IPS-20b (cell line): ENCODE data around the gene MBTPS1.

Experiments
- H3K27ac ChIP-seq: one replicate; pipeline ENCODE4 v1.5.1; 2013; ENCODE audit warnings: low read length
- H3K27me3 ChIP-seq: 2 replicates; pipeline ENCODE4 v1.6.1; 2013; ENCODE audit warnings: mild to moderate bottlenecking, low read length, inconsistent platforms; ENCODE audit not compliant: insufficient read depth
- H3K36me3 ChIP-seq: 2 replicates; pipeline ENCODE4 v1.6.1; 2013; ENCODE audit warnings: low read depth, mild to moderate bottlenecking, inconsistent platforms, low read length, moderate library complexity; ENCODE audit not compliant: insufficient read depth
- H3K4me1 ChIP-seq: 2 replicates; pipeline ENCODE4 v1.6.1; 2013; ENCODE audit warnings: mild to moderate bottlenecking, control low read depth, inconsistent platforms, low read length, moderate library complexity; ENCODE audit not compliant: insufficient read depth
- H3K4me3 ChIP-seq: 2 replicates; pipeline ENCODE4 v1.5.1; 2013; ENCODE audit warnings: mild to moderate bottlenecking, low read length, inconsistent platforms
- H3K9ac ChIP-seq: 2 replicates; pipeline ENCODE4 v1.6.1; 2013; ENCODE audit warnings: low read depth, mild to moderate bottlenecking, inconsistent platforms, low read length, moderate library complexity
- H3K9me3 ChIP-seq: 2 replicates; pipeline ENCODE4 v1.6.1; 2013; ENCODE audit warnings: mild to moderate bottlenecking, low read depth, low read length, inconsistent platforms; ENCODE audit not compliant: insufficient read depth

The MBTPS1 gene

DNA sequence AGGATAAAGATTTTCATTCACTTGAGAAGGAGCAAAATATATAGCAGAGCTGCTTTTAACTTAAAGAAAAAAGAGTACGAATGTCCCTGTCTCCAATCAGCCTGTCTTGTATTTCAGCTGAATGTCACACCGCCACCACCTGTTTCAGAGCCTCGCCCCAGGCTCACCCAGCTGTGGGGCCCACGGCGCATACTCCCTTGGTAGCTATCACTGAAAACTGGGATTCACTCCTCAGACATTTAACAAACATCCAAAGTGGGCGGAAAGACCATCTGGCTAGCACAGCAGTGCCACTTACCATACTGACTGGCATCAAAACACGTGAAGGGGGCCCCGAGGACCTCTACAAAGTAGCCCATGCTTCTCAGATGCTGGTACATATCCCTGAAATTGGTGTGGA is 48.7 kb downstream of the MBTPS1 start:
- H3K9ac ChIP-seq, result no peak overlapping the region
- H3K4me3 ChIP-seq, result no peak overlapping the region
- H3K27ac ChIP-seq, result no peak overlapping the region
- H3K9me3 ChIP-seq, result no peaks in the 10 kb centered on the region
- H3K36me3 ChIP-seq, result peaks cover 91% of the 10 kb centered on the region
- H3K27me3 ChIP-seq, result no peaks in the 10 kb centered on the region
- H3K4me1 ChIP-seq, result no peaks in the 10 kb centered on the region

DNA sequence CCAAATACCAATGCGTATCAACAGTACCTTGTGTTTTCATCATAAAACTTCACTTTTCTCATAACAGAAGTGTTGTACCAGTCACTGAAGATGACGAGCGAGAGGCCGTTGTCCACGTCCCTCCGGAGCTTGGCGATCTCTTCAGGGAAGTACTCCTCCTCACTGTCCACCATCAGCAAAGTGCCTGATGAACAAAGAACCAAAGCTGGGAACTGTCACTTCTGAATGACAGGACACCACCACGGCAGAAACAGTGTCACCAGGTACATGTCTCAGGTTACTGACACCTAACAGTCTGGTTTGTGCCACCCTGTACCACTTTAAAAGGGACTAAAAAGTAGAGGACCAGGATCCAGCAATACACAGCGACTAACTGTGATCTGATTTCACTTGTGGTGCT is 49.1 kb downstream of the MBTPS1 start:
- H3K36me3 ChIP-seq, result peaks cover 89% of the 10 kb centered on the region

DNA sequence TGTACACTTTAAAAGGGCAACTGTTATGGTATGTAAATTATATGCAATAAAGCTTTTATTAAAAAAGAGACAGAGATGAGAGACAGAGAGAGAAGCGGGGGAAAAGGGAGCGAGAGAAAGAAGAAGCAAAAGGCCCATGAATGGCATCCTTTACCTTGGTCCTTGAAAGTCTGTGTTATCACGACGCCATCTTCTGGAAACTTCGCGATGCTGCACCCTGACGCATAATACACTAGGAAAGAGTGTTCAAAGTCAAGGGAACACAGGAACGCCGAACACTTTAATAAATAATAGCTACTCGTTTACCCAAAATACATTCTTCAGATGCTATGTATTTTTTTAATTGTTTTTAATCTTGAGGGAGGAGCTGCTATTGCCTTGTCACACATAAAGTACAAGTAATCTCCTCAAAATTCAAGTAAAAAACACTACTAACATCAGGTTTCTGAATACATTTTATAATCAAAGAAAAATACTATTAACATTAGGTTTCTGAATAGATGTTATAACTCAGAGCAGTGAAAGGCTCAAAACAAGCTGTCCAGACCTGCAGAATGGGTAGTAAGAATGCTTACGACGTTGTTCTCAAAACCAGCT is 51.1 kb downstream of the MBTPS1 start:
- H3K27me3 ChIP-seq, result no peaks in the 10 kb centered on the region
- H3K36me3 ChIP-seq, result peaks cover 90% of the 10 kb centered on the region
- H3K27ac ChIP-seq, result no peak overlapping the region
- no peaks in the 10 kb centered on the region for H3K9me3 ChIP-seq
- H3K9ac ChIP-seq, result no peak overlapping the region
- H3K4me3 ChIP-seq, result no peak overlapping the region
- H3K4me1 ChIP-seq, result no peaks in the 10 kb centered on the region

More for the DNA sequence above, 49.1 kb downstream of the MBTPS1 start:
- Histone ChIP-seq H3K27ac (no peak overlapping the region), H3K27me3 (no peaks in the 10 kb centered on the region), H3K9me3 (no peaks in the 10 kb centered on the region), H3K4me3 (no peak overlapping the region), H3K9ac (no peak overlapping the region), H3K4me1 (no peaks in the 10 kb centered on the region)

DNA sequence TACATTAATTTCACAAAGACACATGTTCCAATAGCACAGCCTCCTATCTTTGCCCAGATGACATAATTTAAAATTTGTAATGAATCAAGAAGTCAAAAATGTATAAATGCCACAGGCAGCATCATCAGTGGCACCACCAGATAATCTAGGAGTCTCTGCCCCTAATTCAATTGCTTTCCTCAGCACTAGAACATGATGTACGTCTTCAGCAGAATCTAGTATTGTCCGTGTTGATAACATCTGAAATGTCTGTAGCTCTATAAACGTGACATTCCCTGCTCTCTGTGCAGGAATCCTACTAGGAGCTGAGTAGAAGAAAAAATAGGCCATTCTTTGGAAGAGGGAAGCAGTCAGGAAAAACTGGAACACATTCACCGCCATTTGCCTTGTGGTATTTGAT is 52.8 kb downstream of the MBTPS1 start:
- Histone ChIP-seq H3K9me3 (no peaks in the 10 kb centered on the region), H3K36me3 (peaks cover 90% of the 10 kb centered on the region), H3K4me3 (no peak overlapping the region), H3K9ac (no peak overlapping the region), H3K27me3 (no peaks in the 10 kb centered on the region), H3K27ac (no peak overlapping the region), H3K4me1 (no peaks in the 10 kb centered on the region)

DNA sequence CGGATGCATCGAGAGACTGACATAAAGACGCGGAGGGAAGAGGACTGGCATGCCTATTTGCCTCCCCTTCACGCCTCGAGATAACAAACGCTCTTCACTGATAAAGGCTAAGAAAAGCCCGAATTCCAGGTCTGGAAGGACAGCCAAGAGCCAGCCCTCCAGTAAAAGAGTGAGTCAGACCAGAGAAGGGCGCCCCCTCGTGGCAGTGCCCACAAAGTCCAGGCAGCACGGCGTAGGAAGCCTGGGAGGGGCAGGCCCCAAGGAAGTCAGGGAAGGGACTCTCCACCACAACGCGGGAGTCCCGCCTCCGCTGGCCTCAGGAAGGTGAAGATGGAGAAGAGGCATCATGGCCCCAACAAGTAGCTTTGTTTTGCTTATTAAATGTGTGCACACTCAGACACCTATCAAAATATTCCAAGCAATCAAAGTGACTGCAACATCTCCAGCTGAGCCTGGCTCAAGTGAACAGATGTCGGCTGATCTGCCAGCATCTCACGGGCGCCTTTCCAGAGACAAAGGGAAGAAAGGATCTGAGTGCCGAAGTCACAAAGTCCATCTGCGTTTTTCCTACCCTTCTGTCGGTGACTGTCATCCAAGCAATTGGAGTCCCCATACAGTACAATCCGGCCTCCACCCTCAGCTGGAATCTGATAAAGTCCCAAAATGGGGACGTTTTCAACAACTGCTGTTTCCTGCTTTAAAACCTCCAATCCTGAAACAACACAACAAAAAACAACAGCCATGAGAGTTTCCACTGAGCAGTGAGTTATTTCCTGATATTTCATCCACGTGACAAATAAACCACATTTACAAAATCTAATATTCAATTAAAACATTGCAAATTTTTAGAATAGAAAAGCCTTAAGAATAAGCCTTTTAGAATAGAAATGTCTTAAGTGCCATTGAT is 53.8 kb downstream of the MBTPS1 start:
- H3K9me3 ChIP-seq, result no peaks in the 10 kb centered on the region
- no peak overlapping the region for H3K27ac ChIP-seq
- H3K4me1 ChIP-seq, result no peaks in the 10 kb centered on the region
- no peak overlapping the region for H3K4me3 ChIP-seq
- peaks cover 90% of the 10 kb centered on the region for H3K36me3 ChIP-seq
- peak overlapping the region; percentile 47; the same call in 1 of the 2 replicates for H3K9ac ChIP-seq
- H3K27me3 ChIP-seq, result no peaks in the 10 kb centered on the region

DNA sequence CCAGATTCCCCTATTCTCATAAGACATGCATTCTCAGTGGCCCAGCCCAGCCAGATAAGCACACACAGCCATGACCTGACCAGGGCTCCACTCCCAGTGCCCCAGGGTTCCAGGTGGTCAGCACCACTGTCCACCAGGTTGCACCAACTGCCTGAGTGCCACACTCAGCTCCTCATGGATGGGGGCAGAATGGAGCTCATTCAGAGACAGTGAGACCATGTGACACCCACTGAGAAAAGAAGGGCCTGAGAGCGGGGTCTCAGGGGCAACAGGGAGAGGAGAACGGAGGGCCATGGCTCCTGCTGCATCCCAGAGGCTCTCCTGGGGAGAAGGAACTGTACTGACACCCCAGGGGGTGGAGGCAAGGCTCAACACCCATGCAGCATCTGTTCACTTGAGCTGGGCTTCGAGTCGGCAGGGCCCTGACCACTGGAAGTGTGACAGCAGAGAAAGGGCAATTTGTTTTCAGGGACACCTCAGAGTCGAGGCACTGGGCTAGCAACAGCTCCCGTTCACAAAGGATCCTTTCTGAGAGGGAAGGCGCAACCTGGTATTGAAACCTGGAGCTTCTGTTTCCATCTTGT is 55.4 kb downstream of the MBTPS1 start:
- Histone ChIP-seq H3K9ac (no peak overlapping the region), H3K36me3 (peaks cover 84% of the 10 kb centered on the region), H3K4me3 (no peak overlapping the region), H3K4me1 (no peaks in the 10 kb centered on the region), H3K27me3 (no peaks in the 10 kb centered on the region), H3K9me3 (no peaks in the 10 kb centered on the region), H3K27ac (no peak overlapping the region)

DNA sequence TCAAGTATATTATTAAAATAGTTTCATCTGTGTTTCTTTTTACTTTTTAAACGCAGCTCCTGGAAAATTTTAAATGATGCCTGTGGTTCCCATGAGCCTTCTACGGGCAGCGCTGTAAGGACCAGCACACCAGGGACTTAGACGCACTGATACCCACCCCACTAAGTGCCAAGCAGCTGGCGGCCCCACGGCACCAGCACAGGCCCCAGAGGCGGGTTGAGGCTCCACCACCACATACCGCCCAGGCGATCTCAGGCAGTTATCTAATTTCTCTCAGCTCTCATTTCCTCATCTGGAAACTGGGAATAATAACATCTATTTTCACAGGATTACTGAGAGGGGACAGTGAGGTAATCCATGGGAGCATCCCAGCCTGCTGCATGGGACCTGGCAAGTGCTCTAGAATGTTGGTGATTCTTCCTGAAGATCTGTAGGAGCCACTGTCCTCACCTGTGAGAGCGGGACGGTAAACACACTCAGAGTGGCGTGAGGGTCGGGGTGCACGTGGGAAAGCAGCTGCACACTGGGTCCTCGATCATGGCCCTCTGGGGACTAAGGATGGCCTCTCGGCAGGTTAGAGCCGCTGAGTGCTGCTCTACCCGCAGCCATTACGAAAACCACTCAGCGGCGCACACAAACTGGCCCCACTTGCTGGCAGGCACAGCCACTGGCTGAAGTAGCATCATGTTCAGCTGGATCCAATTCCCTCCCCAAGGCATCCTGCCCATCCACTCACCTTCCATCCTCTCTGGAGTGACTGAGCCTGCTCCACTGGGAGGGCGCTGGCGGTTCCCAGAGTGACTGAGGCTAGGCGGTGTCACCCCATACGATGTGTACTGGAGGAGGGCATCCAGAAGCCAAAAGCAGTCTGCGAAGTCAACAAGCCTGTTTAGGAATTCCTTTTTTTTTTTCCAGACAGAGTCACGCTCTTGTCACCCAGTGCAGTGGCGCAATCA is 56.5 kb downstream of the MBTPS1 start:
- H3K36me3 ChIP-seq, result peaks cover 86% of the 10 kb centered on the region
- no peak overlapping the region for H3K9ac ChIP-seq
- H3K4me1 ChIP-seq, result no peaks in the 10 kb centered on the region
- no peak overlapping the region for H3K27ac ChIP-seq
- H3K27me3 ChIP-seq, result no peaks in the 10 kb centered on the region
- H3K9me3 ChIP-seq, result no peaks in the 10 kb centered on the region
- H3K4me3 ChIP-seq, result no peak overlapping the region

DNA sequence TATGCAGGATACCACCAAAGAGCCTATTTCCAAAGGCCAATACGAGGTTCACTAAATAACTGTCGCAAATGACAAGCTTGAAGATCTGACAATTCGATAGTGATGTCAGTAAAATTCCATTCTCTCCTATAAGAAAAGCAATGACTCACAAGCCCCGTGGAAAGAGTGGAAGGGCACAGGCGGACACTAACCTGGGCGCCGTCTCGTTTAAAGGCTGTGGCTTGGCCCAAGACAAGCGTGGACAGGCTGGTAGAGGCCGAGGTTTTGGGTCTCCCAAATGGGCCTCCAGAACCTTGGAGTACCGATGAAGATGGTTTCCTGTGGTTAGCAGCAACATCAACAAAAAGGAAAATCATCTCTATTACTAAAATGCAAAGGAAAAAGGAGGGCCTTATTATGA is 57.6 kb downstream of the MBTPS1 start:
- no peak overlapping the region for H3K9ac ChIP-seq
- no peak overlapping the region for H3K27ac ChIP-seq
- H3K4me3 ChIP-seq, result no peak overlapping the region
- peaks cover 86% of the 10 kb centered on the region for H3K36me3 ChIP-seq
- no peaks in the 10 kb centered on the region for H3K4me1 ChIP-seq
- H3K27me3 ChIP-seq, result no peaks in the 10 kb centered on the region
- no peaks in the 10 kb centered on the region for H3K9me3 ChIP-seq

DNA sequence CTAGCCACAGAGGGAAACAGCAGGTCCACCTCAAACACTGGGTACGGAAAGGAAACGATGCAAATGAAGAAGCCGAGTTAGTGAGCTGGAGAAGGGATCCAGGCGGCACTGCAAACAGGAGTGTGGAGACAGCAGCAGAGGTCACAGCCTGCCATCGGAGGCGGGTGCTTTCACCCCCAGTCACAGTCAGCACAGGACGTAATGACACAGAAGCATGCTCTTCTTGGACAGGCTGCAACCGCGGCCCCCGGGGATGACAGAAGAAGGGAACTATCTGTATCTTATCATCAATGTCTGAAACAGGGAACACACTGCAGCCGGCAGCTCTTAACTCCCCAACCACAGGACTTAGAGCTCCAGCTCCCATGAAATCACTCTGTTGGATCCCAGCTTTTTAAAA is 58.1 kb downstream of the MBTPS1 start:
- H3K27me3 ChIP-seq, result no peaks in the 10 kb centered on the region
- H3K36me3 ChIP-seq, result peaks cover 86% of the 10 kb centered on the region
- no peaks in the 10 kb centered on the region for H3K4me1 ChIP-seq
- H3K27ac ChIP-seq, result no peak overlapping the region
- H3K9me3 ChIP-seq, result no peaks in the 10 kb centered on the region
- no peak overlapping the region for H3K4me3 ChIP-seq
- no peak overlapping the region for H3K9ac ChIP-seq

DNA sequence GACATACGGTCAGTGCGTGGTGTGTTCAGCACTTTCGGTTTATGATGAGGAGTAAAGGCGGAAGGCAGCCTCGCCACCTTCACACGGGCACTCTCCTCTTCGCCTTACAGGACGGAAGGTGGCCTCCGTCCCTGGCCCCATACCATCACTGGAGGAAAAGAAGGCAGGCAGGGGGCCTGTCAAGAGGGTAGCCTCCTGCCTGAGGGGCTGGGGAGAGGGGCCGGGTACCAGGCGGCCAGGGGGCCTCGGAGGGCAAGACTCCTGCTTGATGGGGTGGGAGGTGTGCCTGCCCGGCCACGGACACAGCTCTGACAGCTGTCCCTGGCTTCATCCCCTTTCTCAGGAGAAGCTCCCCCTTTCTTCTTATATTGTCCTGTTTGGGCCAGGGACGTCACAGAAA is 58.5 kb downstream of the MBTPS1 start:
- Histone ChIP-seq H3K36me3 (peaks cover 87% of the 10 kb centered on the region), H3K9me3 (no peaks in the 10 kb centered on the region), H3K27ac (no peak overlapping the region), H3K4me3 (no peak overlapping the region), H3K27me3 (no peaks in the 10 kb centered on the region), H3K9ac (no peak overlapping the region), H3K4me1 (no peaks in the 10 kb centered on the region)

DNA sequence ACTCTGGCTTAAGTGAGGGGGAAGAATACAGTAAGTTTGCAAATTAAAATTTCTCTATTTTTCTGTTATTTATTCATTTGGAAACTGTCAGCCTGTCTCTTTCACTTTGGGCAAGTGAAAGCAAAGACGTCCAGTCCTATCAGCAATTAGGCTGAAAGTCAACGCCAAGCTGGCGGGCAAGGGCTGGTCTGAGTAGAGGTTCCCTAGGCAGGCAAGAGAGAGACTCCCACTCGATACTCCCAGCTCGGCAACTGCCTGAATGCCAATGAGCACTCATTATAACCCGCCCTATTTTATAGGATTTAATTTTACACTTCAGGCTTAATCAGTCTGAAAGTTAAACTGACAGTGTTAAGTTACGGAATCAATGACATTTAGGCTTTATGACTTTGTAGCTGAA is 59.8 kb downstream of the MBTPS1 start:
- Histone ChIP-seq H3K4me3 (no peak overlapping the region), H3K27me3 (no peaks in the 10 kb centered on the region), H3K27ac (no peak overlapping the region), H3K9ac (no peak overlapping the region), H3K36me3 (peaks cover 90% of the 10 kb centered on the region), H3K4me1 (no peaks in the 10 kb centered on the region), H3K9me3 (no peaks in the 10 kb centered on the region)
